ENCODE data around the gene ANKS1A. TPM values are rescaled to one million over a fixed set of nuclear protein-coding genes. Genes with fewer than 3 reads are reported as not detected.
A peak's percentile ranks its signal among the peaks of the same experiment; 100 is the strongest.

ANKS1A gene
- total and polyA plus RNA-seq, 11 donors: 11.0 to 49.5 (median 29.3) TPM

- Histone ChIP-seq H3K27ac (peak overlapping the region in 10 of 12 donors; percentile 10 to 97 (median 94)), H3K27me3 (no peaks in the 10 kb centered on the region), H3K4me1 (peaks cover 9 to 67% (median 51%) of the 10 kb centered on the region in 12 donors), H3K4me3 (no peak overlapping the region), H3K36me3 (peaks cover 0 to 19% (median 0%) of the 10 kb centered on the region in 9 donors), H3K9me3 (no peaks in the 10 kb centered on the region)
- no peak for ATAC-seq
- no peak for TF ChIP-seq POLR2A (IDR thresholded peaks at IDR 0.05)
- no peak for TF ChIP-seq CTCF (IDR thresholded peaks at IDR 0.05)
- intact Hi-C loops (cut with DNase I): loop anchor here in 2 of 10 donors (5.0 kb wide), 2 partner anchors 38 to 43 kb away; no protein-coding TSS in a partner anchor
- 47 to 63% (median 61%) methylated on average over 1 of the region's 1 CpG for WGBS, 4 donors
- no peak for DNase-seq
Observed at GRCh38 chr6:35014341-35014740, 125.3 kb downstream of the ANKS1A start.

- TF ChIP-seq CTCF (IDR thresholded peaks at IDR 0.05) (no peak), POLR2A (IDR thresholded peaks at IDR 0.05) (no peak)
- H3K4me3 ChIP-seq: no peak overlapping the region
- intact Hi-C loops (cut with DNase I): loop anchor here in 7 of 10 donors (5.0 kb wide), 3 partner anchors 38 to 48 kb away; no protein-coding TSS in a partner anchor
- H3K36me3 ChIP-seq: peaks cover 0 to 19% (median 0%) of the 10 kb centered on the region in 9 donors
- DNase-seq: no peak
- peaks cover 10 to 72% (median 56%) of the 10 kb centered on the region in 12 donors for H3K4me1 ChIP-seq
- 57 to 84% (median 75%) methylated on average over 3 of the region's 3 CpGs for WGBS, 4 donors
- no peaks in the 10 kb centered on the region for H3K27me3 ChIP-seq
- no peak for ATAC-seq
- no peaks in the 10 kb centered on the region for H3K9me3 ChIP-seq
- peak overlapping the region in 11 of 12 donors; percentile 25 to 97 (median 94) for H3K27ac ChIP-seq
Observed at GRCh38 chr6:35014786-35015185, 125.7 kb downstream of the ANKS1A start.

- peak overlapping the region in 10 of 12 donors; percentile 87 to 97 (median 95) for H3K27ac ChIP-seq
- no peaks in the 10 kb centered on the region for H3K9me3 ChIP-seq
- peaks cover 11 to 79% (median 63%) of the 10 kb centered on the region in 12 donors for H3K4me1 ChIP-seq
- no peak for TF ChIP-seq CTCF (IDR thresholded peaks at IDR 0.05)
- no peak for TF ChIP-seq POLR2A (IDR thresholded peaks at IDR 0.05)
- no peak overlapping the region for H3K4me3 ChIP-seq
- H3K27me3 ChIP-seq: no peaks in the 10 kb centered on the region
- peaks cover 0 to 19% (median 0%) of the 10 kb centered on the region in 9 donors for H3K36me3 ChIP-seq
- 73 to 84% (median 79%) methylated on average over 4 of the region's 4 CpGs for WGBS, 4 donors
- intact Hi-C loops (cut with DNase I): loop anchor here in 5 of 10 donors (5.0 kb wide), 3 partner anchors 37 to 47 kb away; no protein-coding TSS in a partner anchor
- DNase-seq (no peak), ATAC-seq (no peak)
Observed at GRCh38 chr6:35015476-35015875, 126.4 kb downstream of the ANKS1A start.

- Histone ChIP-seq H3K27me3 (no peaks in the 10 kb centered on the region), H3K4me1 (peaks cover 11 to 83% (median 68%) of the 10 kb centered on the region in 12 donors), H3K27ac (peak overlapping the region; percentile 87 to 98 (median 95)), H3K4me3 (no peak overlapping the region), H3K9me3 (no peaks in the 10 kb centered on the region), H3K36me3 (peaks cover 0 to 20% (median 0%) of the 10 kb centered on the region in 9 donors)
- DNase-seq: no peak
- WGBS, 4 donors: 0% methylated on average over 1 of the region's 1 CpG
- ATAC-seq: no peak
- TF ChIP-seq CTCF (IDR thresholded peaks at IDR 0.05) (peak in 1 of 12 donors; percentile 7), POLR2A (IDR thresholded peaks at IDR 0.05) (no peak)
- intact Hi-C loops (cut with DNase I): loop anchor here in 6 of 10 donors (2.0 to 5.0 kb wide), 4 partner anchors 31 to 46 kb away; no protein-coding TSS in a partner anchor
Observed at GRCh38 chr6:35015996-35016395, 126.9 kb downstream of the ANKS1A start.
